CD4-positive, alpha-beta memory T cell (primary cell): ENCODE measurements around the gene FGFR2. TPM values are rescaled to one million over a fixed set of nuclear protein-coding genes. Genes with fewer than 3 reads are reported as not detected.
"Not testable (repeated sequence)": the region's sequence is repeated elsewhere in the genome, so short reads cannot be mapped to it uniquely, and the experiment has no call there.

Experiments used
- CTCF ChIA-PET: fragments of 350-600 bp; sonication (Branson Sonifier 250); formaldehyde crosslinking; loops from one replicate; lab custom pipeline; 2021; ENCODE audit warnings: inconsistent platforms; ENCODE audit not compliant: partially characterized antibody; lab: Charles Lee
- POLR2A ChIA-PET: fragments of 350-600 bp; sonication (Branson Sonifier 250); formaldehyde crosslinking; loops from one replicate; lab custom pipeline; 2021; ENCODE audit not compliant: partially characterized antibody; lab: Charles Lee
- DNase-seq, 5 donors: peaks; one replicate each; pipeline versions ENCODE4 v3.0.0 to v3.0.0-alpha.2; 2020 to 2022; ENCODE audit warnings: mixed read lengths in 1 of 5
- H3K27ac ChIP-seq: one replicate; pipeline ENCODE4 v1.7.0; 2013; ENCODE audit warnings: low read depth, low read length
- H3K27me3 ChIP-seq: 2 replicates; pipeline ENCODE4 v1.7.0; 2013; ENCODE audit warnings: mild to moderate bottlenecking, low read length, moderate library complexity; ENCODE audit not compliant: insufficient read depth
- H3K36me3 ChIP-seq: 2 replicates; pipeline ENCODE4 v1.7.0; 2013; ENCODE audit warnings: mild to moderate bottlenecking, low read length, moderate library complexity; ENCODE audit not compliant: insufficient read depth
- H3K4me1 ChIP-seq: 2 replicates; pipeline ENCODE4 v1.7.0; 2013; ENCODE audit warnings: mild to moderate bottlenecking, low read length, moderate library complexity; ENCODE audit not compliant: insufficient read depth
- H3K4me3 ChIP-seq, 2 donors: one replicate each; pipeline ENCODE4 v1.7.0; 2013; ENCODE audit warnings: low read length in 2 of 2, mild to moderate bottlenecking in 1 of 2
- H3K9me3 ChIP-seq, 2 donors: one replicate each; pipeline ENCODE4 v1.7.0; 2013; ENCODE audit warnings: low read length in 2 of 2, control low read depth in 1 of 2; ENCODE audit not compliant: control insufficient read depth in 1 of 2
- H3K27ac Mint-ChIP-seq, 7 donors: one replicate each; pipeline ENCODE4 v1.8.0; 2020 to 2021; ENCODE audit warnings: mixed read lengths in 7 of 7, mild to moderate bottlenecking in 6 of 7, inconsistent platforms in 3 of 7, moderate library complexity in 3 of 7
- H3K27me3 Mint-ChIP-seq, 2 donors: one replicate each; pipeline ENCODE4 v1.8.0; 2020 to 2021; ENCODE audit warnings: mixed read lengths in 2 of 2
- H3K36me3 Mint-ChIP-seq, 2 donors: one replicate each; pipeline ENCODE4 v1.8.0; 2020 to 2021; ENCODE audit warnings: mixed read lengths in 2 of 2, inconsistent platforms in 1 of 2, mild to moderate bottlenecking in 1 of 2
- H3K4me1 Mint-ChIP-seq, 4 donors: one replicate each; pipeline ENCODE4 v1.8.0; 2020 to 2021; ENCODE audit warnings: mixed read lengths in 4 of 4, mild to moderate bottlenecking in 1 of 4
- H3K4me3 Mint-ChIP-seq, 8 donors: one replicate each; pipeline ENCODE4 v1.8.0; 2020 to 2021; ENCODE audit warnings: mixed read lengths in 8 of 8, mild to moderate bottlenecking in 7 of 8, moderate library complexity in 6 of 8, inconsistent platforms in 3 of 8
- H3K9me3 Mint-ChIP-seq, 8 donors: one replicate each; pipeline ENCODE4 v1.8.0; 2020 to 2021; ENCODE audit warnings: mixed read lengths in 8 of 8, mild to moderate bottlenecking in 5 of 8, inconsistent platforms in 3 of 8, moderate library complexity in 1 of 8
- intact Hi-C: fragments of 100-400 bp; cut with micrococcal nuclease; formaldehyde crosslinking; loops from one replicate; pipeline ENCODE4 v1.15.1; 2023
- polyA plus RNA-seq, 2 donors: library from polyadenylated mRNA; unstranded; fragments of 300-500 nt; fragmentation: Illumina TruSeq; gene quantifications; one replicate each; pipeline ENCODE4 v1.2.3, GENCODE V29; 2021
- total RNA-seq, 2 experiments: library from RNA; stranded (reverse); gene quantifications; one replicate each; pipeline ENCODE4 v1.2.3, GENCODE V29; 2021

Gene FGFR2
- total and polyA plus RNA-seq, 4 experiments from 2014 or later: 0.58 to 1.0 (median 0.90) TPM; not detected in 1

DNA sequence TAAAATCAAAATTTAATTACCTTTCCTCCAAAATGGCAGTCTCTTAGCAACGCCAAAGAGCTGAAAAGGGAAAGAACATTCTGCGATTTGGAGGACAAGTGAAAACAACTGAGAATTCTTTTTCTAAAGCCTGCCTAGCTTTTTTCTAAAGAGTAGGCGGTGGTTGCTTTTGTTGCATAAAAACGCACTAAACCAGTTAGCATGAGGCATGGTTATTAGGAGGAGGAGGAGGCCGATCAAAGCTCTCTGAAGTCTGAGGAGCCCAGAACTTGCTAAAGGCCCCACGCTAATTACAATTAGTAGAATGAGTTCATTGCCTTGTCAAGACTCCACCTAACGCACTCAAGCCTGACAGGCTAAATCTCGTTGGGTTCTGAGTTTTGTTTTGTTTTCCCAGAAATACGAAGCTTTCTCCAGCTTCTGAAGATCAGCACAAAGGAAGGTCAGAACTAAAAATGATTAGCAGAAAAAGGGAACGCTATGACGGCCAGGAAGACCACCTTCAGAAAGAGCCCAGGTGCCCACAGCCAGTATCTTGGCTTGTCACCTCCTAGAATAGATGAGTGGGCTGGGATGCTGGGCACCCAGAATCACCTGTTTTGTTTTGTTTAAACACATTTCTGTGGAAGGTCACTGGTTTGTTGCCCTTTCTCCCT lies 72.0 kb downstream of the FGFR2 start:
- Histone ChIP-seq H3K36me3 (no peaks in the 10 kb centered on the region), H3K4me1 (no peaks in the 10 kb centered on the region), H3K9me3 (no peaks in the 10 kb centered on the region), H3K27ac (no peak overlapping the region), H3K27me3 (no peaks in the 10 kb centered on the region), H3K4me3 (no peak overlapping the region)
- ChIA-PET CTCF (no interaction called here), POLR2A (no interaction called here)
- Mint-ChIP-seq H3K27ac (peak overlapping the region in 3 of 7 donors; percentile 18 to 57 (median 27)), H3K9me3 (peaks cover 0 to 5% (median 0%) of the 10 kb centered on the region in 8 donors), H3K36me3 (no peaks in the 10 kb centered on the region), H3K27me3 (peaks cover 0 to 2% of the 10 kb centered on the region in 2 donors), H3K4me3 (peak overlapping the region in 3 of 8 donors; percentile 39 to 68 (median 62)), H3K4me1 (peaks cover 0 to 4% (median 2%) of the 10 kb centered on the region in 4 donors)
- intact Hi-C loops: no loop called here
- DNase-seq: no peak

DNA sequence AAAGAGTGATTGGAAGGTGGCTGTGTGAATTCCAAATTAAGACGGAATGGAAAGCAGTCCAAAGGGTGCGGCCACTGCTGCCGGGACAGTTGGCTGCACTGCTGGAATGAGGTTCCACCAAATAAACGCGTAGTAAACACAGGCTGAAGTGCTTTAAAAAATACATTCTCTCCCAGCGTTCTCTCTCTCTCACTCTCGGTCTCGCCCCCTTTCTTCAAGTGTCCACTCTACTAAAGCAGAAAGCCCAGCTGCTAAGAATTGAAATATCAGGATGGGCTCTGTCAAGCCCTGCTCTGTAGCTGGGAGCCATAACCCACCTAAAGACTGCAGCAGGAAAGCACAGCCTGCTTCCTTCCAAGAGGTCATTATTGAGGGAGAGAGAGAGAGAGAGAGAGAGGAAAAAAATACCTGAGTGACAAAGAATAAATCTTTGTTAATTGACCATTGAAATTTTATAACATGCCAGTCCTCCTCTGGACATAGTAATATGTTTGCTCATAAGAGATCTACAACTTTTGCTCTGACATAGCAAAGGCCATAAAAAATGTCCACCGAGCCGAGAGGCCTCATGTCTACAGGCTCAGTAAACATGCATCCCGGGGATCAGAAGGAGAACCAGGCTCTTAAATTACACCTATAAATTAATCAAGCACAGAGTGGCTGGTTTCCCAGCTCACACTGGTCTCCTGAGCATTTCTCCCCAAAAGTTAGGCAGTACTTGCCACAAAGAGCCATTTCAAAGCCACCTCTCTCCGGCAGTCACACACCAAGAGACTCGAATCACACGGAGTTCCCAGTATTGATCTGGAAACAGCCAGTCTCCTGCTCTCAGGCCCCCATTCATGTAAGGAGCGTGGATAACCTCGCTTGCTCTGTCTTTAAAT lies 72.8 kb downstream of the FGFR2 start:
- no peak for DNase-seq
- peaks cover 0 to 5% (median 1%) of the 10 kb centered on the region in 8 donors for H3K9me3 Mint-ChIP-seq
- H3K27ac ChIP-seq: no peak overlapping the region
- ChIA-PET POLR2A (no interaction called here), CTCF (no interaction called here)
- intact Hi-C loops: no loop called here
- peak overlapping the region in 3 of 8 donors; percentile 17 to 65 (median 46) for H3K4me3 Mint-ChIP-seq
- no peak overlapping the region for H3K4me3 ChIP-seq
- H3K4me1 Mint-ChIP-seq: peaks cover 0 to 4% (median 2%) of the 10 kb centered on the region in 4 donors
- peaks cover 0 to 2% of the 10 kb centered on the region in 2 donors for H3K27me3 Mint-ChIP-seq
- H3K36me3 Mint-ChIP-seq: no peaks in the 10 kb centered on the region
- H3K4me1 ChIP-seq: no peaks in the 10 kb centered on the region
- H3K27ac Mint-ChIP-seq: peak overlapping the region in 4 of 7 donors; percentile 11 to 56 (median 22)
- H3K27me3 ChIP-seq: no peaks in the 10 kb centered on the region
- H3K36me3 ChIP-seq: no peaks in the 10 kb centered on the region
- no peaks in the 10 kb centered on the region for H3K9me3 ChIP-seq

DNA sequence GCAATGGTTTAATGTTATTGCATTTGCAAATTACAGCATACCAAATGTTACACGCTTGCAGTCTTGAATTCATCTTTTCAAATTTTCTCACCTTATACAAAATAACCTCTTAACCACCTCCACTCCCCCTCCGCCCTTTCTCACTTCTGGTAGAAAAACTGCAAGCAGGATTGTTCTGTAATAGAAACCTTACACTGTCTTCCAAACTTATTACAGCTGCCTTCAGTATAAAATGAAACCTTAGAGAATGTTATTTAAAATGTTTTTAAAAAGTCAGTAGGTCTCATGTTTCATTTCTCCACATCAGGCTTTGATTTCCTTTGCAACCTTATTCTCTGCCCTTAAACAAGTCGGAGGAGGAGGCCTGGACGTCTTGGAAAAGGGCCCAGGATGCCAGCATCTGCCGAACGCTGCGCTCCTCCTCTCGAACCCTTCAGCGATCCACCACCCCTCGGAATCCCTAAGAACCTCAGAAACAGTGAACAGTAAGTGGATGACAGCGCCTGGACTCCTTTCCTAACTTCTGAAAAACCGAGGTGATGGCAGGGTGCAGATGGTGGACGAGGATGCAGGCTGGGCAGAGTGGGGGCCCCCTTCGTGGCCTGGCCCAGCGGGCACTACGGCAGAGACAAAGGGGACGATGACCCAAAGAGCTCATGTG lies 74.0 kb downstream of the FGFR2 start:
- no peaks in the 10 kb centered on the region for H3K36me3 ChIP-seq
- no peaks in the 10 kb centered on the region for H3K4me1 ChIP-seq
- POLR2A ChIA-PET: no interaction called here
- peaks cover 0 to 2% of the 10 kb centered on the region in 2 donors for H3K27me3 Mint-ChIP-seq
- no peaks in the 10 kb centered on the region for H3K36me3 Mint-ChIP-seq
- H3K27ac Mint-ChIP-seq: no peak overlapping the region
- H3K9me3 ChIP-seq: no peaks in the 10 kb centered on the region
- peaks cover 0 to 5% (median 1%) of the 10 kb centered on the region in 8 donors for H3K9me3 Mint-ChIP-seq
- no peaks in the 10 kb centered on the region for H3K27me3 ChIP-seq
- H3K4me1 Mint-ChIP-seq: peaks cover 0 to 4% (median 2%) of the 10 kb centered on the region in 4 donors
- no peak overlapping the region for H3K4me3 ChIP-seq
- H3K4me3 Mint-ChIP-seq: peak overlapping the region in 3 of 8 donors; percentile 2 to 51 (median 29)
- no peak overlapping the region for H3K27ac ChIP-seq
- no peak for DNase-seq
- intact Hi-C loops: no loop called here
- CTCF ChIA-PET: no interaction called here

DNA sequence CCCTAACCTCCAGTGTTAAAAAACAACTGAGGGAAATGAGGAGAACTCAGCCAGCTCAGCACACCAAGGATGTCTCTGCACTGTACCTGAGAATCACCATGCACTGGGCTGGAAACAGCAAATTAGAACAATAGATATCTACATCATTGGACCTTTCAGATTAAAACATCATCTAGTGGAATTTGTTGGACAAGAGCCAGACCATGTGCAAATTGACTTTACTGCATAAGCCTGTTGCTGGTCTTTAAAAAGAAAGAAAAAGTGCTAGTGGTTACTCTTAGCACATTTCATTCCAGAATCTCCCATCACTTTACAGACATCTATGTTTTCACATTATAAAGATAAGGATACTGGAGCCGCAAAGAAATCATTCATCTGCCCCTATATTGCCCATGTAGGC lies 75.4 kb downstream of the FGFR2 start:
- H3K4me1 ChIP-seq: no peaks in the 10 kb centered on the region
- no peaks in the 10 kb centered on the region for H3K9me3 ChIP-seq
- no peaks in the 10 kb centered on the region for H3K27me3 ChIP-seq
- Mint-ChIP-seq H3K4me3 (no peak overlapping the region), H3K27me3 (peaks cover 0 to 2% of the 10 kb centered on the region in 2 donors), H3K36me3 (no peaks in the 10 kb centered on the region), H3K27ac (no peak overlapping the region), H3K9me3 (peaks cover 0 to 8% (median 1%) of the 10 kb centered on the region in 8 donors), H3K4me1 (peaks cover 0 to 4% (median 2%) of the 10 kb centered on the region in 4 donors)
- no peak overlapping the region for H3K4me3 ChIP-seq
- intact Hi-C loops: no loop called here
- ChIA-PET POLR2A (no interaction called here), CTCF (no interaction called here)
- no peak overlapping the region for H3K27ac ChIP-seq
- no peak for DNase-seq
- no peaks in the 10 kb centered on the region for H3K36me3 ChIP-seq

DNA sequence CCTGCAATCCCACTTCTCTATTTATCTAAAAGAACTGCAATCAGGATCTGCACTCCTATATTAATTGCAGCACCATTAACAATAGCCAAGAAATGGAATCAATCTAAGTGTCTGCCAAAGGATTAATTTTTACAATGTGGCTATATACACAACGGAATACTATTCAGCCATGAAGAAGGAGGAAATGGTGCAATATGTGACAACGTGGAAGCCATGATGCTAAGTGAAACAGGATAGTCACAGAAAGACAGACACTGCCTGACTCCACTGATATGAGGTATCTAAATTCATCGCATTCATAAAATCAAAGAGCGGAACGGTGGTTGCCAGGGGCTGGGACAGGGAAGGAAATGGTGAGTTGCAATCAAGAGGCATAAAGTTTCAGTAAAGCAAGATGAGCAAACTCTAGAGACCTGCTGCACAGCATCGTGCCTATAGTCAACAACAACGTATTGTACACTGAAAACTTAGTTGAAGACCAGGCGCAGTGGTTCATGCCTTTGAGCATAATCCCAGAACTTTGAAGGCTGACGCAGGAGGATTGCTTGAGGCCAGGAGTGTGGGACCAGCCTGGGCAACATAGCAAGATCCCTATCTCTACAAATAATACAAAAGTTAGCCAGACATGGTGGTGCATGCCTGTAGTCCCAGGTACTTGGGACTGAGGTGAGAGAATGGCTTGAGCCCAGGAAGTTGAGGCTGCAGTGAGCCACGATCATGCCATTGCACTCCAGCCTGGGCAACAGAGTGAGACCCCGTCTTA lies 76.3 kb downstream of the FGFR2 start:
- intact Hi-C loops: no loop called here
- H3K9me3 Mint-ChIP-seq: peaks cover 0 to 8% (median 1%) of the 10 kb centered on the region in 8 donors
- H3K4me1 Mint-ChIP-seq: peaks cover 0 to 4% (median 2%) of the 10 kb centered on the region in 4 donors
- peaks cover 0 to 2% of the 10 kb centered on the region in 2 donors for H3K27me3 Mint-ChIP-seq
- ChIA-PET POLR2A (no interaction called here), CTCF (no interaction called here)
- no peak for DNase-seq
- Histone ChIP-seq H3K4me3 (no peak overlapping the region), H3K36me3 (no peaks in the 10 kb centered on the region), H3K27me3 (no peaks in the 10 kb centered on the region), H3K27ac (no peak overlapping the region), H3K4me1 (no peaks in the 10 kb centered on the region), H3K9me3 (no peaks in the 10 kb centered on the region)
- H3K27ac Mint-ChIP-seq: no peak overlapping the region
- no peaks in the 10 kb centered on the region for H3K36me3 Mint-ChIP-seq
- H3K4me3 Mint-ChIP-seq: no peak overlapping the region

DNA sequence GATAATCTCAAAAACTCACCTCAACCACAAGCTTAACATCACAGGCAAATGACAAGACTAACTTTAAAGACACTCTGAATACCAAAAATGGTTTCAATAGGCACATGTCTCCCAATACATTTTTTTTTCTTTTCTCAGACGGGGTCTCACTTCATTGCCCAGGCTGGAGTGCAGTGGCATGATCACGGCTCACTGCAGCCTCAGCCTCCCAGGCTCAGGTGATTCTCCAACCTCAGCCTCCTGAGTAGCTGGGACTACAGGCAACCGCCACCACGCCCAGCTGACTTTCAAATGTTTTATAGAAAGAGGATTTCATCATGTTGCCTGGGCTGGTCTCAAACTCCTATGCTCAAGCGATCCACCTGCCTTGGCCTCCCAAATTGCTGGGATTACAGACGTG lies 77.7 kb downstream of the FGFR2 start:
- CTCF ChIA-PET, H3K36me3 Mint-ChIP-seq, H3K4me3 ChIP-seq, H3K4me1 ChIP-seq, H3K27me3 Mint-ChIP-seq, H3K27ac Mint-ChIP-seq, H3K4me3 Mint-ChIP-seq, H3K36me3 ChIP-seq, H3K27ac ChIP-seq, intact Hi-C loops, H3K9me3 ChIP-seq, DNase-seq, POLR2A ChIA-PET, H3K27me3 ChIP-seq, H3K9me3 Mint-ChIP-seq, H3K4me1 Mint-ChIP-seq: not testable (repeated sequence)
